ENCODE results near the gene COPZ2.
"Not testable (repeated sequence)": the region's sequence is repeated elsewhere in the genome, so short reads cannot be mapped to it uniquely, and the experiment has no call there.

Gene COPZ2

DNA sequence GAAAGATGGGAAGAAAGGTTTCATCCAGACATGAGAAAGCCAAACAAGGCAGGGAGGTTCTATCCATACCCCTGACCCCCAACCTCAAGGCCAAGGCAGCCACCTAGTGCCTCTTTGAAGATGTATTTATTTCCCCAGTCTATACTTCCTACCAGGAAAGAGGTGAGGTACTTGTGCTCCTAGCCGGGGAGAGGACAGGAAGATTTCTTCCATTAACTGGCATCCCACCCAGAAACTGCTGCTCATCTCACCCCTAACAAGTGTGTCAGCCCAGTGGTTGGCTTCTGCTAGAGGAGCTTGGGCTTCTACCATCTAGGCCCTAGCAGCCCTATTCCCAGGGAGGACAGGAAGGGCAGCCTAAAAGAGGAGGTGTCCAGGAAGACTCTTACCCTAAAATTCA is 8.9 kb downstream of the COPZ2 start:
- DNase-seq, result no peak

DNA sequence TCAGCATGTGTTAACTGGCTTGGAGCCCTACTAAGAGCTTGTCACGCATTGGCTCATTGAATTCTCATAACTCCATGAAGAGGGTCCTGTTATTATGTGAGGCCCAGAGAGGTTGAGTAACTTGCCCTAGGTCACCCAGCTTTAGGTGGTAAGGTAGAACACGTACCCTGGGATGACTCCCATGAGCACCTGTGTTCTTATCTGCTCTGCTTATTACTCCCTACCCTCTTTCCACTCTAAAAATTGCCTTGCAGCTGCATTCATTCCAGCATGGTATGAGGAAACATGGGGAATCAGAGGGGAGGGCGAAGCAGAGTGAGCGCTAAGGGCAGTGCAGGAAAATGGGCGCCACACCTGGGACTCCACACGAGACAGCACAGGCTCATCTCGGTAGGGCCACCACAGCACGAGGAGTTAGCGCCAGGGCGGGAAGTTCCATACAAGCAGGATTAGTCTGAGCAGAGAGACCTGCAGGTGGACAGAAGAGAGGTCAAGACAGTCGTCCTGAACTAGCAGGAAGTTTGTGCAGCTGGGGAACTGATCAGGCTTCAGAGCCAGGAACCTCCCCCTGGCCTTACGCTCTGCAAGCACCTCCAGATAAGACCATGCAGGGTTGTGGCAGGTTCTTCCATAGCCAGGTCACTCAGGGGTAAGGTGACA is 10.1 kb downstream of the COPZ2 start:
- no peak for DNase-seq

DNA sequence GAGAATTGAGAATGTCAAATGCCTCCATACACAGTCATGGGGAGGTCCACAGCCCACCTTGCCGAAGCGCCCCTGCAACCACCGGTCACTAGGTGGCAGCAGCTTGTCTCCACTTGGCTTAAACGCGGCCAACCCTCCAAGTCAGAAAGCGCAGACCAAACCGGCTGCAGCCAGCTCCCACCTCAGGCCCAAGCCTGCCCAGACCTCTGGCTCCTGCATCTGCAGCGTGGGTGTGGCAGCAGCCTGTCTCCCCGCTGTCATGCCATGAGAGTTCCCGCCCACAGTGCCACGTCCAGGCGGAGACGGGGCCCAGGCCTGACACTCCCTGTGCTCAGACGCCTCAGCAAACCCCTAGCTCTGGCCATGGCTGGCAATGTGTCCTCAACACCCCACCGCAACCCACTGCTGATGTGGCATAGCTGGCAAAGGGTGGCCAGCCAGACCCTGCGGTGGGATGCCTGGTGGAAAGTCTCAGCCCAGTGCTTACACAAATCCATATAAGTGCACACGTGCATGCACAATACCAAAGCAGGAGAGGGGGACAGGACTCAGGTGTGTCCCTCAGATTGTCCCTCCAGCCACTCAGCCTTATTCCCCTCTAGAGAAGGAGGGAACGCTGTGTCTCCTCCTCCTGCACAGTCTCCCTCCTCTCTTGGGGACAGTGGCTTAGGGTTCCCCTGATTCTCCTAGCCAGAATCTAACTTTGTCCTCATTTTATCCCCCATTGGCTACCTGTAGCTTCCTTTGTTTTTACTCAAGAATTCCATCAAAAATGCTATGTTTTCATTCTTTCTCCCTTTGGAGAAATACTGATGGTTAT is 10.9 kb downstream of the COPZ2 start:
- DNase-seq, result peak; percentile 69 to 87 (median 81)

DNA sequence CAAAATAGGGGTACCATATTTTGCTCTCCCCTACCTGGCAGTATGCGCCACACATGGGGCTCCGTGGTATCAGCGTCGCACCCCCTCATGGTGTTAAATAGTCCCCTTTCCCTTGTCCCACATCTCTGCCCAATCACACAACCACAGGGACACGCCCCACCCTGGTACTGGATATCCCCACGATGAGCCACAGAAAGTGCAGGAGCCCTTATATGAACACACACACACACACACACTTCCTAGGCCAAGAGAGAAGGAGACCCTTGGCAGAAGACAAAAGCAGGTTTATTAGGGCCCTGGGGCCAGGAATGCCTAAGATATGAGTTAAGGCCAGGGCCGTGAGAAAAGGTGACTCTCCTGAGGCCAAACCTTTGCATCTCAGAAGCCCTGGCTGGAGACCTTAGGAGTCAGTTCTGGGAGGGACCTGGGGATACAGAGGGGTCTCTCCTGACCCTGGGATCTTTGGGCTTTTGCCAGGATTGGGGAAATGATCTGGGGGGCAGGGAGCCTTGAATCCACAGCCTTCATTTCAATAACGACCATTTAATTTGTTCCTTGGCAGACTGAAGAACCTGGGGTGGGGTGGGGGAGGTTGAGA is 11.6 kb downstream of the COPZ2 start:
- no peak for DNase-seq

DNA sequence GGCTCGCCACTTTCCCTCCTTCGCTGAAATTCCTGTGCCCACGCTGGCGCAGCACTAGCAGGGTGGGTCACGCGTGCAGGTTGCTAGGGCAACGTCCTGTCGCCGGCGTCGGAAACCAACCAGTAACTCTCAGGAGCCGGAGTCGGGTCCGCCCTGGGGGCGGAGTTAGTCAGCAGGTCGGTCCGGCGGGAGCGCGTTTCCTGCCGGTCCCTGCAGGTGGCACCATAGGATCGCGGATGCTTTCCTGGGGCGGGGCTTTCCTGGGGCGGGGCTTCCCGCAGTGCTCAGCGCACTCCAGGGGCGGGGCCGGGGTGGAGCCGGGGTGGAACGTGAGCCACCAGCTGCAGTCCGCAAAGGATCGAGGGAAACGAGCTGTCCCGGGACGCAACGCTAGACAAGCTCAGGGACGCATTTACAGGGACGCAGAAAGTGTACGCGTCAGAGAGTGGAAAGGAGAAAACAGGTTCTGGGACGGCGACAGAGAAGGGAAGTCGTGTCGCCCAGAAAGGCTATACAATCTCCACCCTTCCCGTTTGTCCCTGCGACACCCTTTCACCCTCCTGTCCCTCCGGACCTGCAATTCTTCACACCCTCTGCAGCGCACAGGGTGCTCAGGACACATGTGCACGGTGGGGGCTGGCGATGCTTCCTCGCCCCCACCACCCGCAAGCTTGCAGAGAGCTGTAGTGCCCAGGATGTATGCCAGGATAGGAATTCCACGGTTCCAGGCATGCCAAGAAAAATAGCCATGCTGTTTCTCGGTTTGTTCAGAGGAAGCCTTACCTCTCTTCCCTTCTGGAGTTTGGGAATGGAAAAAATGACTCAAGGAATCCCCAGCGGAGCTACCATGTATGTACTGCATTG is 12.3 kb downstream of the COPZ2 start:
- peak; percentile 99 for DNase-seq

DNA sequence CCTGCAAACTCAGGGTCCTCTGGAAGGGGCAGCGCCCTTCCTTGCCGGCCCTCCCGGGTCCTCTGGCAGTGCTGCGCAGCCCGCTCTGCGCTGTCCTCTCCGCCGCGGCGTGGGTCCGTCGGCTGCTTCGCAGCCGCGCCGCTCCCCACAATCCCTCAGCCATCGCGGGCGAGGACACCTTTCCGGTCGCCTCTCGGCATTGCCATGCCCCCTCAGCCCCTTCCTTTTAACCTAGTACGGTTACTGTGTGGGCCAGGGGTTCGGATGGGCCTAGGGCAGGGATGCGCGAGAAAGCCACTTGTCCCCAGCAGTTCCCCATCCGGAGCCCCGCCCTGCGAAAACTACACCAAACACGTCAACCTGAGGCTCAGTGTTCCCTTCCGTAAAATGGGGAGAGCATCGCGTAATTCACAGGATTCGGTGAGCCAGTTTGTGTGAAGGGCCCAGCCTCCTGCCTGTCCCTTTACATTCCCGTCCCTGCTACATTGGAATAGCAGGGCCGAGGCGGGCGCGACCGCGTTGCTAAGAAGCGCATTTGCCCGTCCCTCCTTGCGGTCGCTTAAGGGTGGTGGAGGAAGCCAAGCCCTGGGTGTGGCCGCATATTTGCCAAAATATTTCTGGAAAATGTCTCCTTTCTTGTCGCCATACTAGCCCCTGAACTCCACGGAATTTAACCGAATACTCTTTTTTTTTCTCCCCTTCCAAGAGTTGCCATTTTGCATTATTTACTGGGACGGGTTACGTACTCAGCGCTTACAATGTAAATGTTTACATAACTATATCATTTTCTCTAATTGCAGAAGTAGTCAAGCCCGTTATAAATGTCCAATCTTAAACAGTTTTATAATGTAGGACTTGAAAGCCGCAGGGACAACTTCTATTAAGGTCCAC is 13.2 kb downstream of the COPZ2 start:
- peak; percentile 44 to 62 (median 47) for DNase-seq

DNA sequence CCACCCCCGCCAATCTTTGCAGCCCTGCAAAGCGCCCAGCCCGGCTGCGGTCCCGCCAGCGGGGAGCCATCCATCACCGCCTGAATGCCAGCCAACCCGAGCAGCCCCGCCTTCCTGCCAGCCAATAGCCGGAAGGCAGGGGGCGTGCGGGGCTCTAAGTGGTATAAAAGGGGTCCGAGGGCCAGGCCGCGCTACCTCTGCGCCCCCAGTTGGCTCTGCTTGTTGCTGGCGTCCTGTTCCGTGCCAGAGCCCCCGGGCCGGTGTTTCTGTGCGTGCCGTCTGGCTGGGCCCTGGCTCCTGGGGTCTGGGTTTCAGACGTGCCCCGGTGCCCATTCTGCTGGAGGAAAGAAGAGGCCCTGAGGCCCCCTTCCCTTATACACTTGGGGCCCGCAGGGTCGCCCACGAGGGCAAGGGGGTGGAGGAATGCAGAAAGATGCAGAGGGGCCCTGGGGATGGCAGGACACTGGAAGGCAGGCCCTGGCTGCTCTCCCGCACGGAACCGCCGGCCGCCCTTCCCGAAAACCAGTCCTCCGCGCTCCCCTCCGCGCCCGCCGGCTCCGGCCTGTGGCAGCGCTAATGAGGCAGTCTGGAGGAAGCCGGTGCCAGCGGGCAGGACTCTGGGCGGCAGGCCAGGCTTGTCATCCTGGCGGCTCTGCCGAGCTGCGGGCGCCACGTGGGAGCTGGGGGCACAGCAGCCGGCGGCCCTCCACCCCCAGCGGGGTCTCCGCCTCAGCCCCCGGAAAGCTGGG is 14.0 kb downstream of the COPZ2 start:
- peak; percentile 74 to 90 (median 82) for DNase-seq

DNA sequence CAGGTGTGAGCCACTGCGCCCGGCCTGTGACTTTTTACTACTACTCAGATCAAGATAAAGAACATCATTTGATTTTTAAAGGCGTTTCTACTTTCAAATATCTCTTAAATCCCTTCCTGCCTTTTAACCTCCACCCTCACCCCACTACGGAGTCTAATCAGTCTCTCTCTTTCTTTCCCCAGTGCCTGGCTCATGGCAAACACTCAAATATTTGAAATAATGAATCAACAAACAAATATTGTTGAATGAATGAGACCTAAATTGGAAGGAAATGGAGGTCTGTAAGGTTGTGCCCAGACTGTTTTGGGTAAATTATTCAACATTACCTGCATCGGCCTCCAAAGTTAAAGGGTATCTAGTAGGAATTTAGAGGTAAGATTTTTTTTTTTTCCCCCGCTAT is 14.7 kb downstream of the COPZ2 start:
- DNase-seq, result no peak

DNA sequence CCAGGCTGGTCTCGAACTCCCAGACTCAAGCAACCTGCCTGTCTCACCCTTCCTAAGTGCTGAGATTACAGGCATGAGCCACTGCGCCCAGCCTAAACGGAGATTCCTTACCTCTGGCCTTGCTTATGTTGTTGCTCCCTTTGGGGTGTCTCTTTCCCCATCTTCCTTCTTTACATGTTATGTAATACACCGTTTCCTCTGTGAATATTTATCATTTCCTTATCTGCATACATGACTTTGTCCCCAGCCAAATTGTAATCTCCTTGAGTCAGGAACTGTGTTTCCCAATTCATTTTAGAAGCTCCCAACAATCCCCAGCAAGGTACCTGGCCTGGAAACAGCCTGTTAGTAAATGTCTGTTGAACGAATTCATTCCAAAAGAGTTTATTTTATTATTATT is 15.7 kb downstream of the COPZ2 start:
- peak in 3 of 4 experiments; percentile 40 to 63 (median 58) for DNase-seq

DNA sequence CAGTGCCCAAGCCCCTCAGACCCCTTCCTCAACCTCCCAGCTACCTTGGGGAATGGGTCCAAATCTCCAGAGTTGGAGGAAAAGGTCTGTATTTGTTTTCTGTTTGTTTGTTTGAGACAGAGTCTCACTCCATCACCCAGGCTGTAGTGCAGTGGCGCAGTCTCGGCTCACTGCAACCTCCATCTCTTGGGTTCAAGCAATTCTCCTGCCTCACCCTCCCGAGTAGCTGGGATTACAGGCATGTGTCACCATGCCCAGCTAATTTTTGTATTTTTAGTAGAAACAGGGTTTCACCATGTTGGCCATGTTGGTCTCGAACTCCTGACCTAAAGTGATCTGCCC is 19.8 kb downstream of the COPZ2 start:
- DNase-seq, result not testable (repeated sequence)

DNA sequence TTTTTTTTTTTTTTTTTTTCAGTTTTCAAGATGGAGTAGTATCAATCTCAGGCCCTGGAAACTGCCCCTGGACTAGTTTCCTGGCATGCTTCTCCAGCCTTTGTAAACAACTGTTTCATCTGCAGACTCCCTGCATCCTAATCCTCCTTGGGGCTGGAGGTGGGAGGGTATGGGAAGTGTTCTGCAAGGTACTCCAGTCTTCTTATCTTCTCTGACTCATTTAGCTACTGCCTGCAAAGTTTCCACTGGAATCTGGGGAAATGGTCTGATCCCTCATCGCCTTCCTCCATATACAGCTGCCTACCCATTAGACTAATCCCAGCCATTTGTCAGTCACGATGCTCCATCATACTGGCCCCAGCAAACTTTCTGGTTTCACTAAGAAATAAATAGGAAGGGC is 21.5 kb downstream of the COPZ2 start:
- DNase-seq, result no peak

DNA sequence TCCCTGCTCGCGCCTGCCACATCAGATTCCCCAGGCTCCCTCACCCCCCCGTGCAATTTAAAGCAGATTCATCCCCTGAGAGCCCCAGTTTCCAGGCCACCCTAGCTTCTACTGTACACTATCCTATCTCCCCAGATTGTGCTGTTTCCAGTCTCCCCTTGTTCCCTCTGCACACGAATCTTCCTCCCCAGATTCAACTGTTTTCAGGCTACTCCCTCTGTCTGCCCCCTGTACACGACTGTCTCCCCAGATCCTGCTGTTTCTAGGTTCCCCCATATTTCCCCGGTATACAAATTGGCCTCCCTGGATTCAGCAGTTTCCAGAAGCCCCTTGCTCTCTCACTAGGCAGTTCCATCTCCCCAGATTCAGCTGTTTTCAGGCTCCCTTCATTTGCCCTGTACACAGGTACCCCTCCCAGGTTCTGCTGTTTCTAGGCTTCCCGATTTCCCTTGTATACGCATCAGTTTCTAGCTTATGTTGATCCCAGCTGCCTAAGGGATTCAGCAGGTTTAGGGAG is 22.9 kb downstream of the COPZ2 start:
- DNase-seq, result no peak

DNA sequence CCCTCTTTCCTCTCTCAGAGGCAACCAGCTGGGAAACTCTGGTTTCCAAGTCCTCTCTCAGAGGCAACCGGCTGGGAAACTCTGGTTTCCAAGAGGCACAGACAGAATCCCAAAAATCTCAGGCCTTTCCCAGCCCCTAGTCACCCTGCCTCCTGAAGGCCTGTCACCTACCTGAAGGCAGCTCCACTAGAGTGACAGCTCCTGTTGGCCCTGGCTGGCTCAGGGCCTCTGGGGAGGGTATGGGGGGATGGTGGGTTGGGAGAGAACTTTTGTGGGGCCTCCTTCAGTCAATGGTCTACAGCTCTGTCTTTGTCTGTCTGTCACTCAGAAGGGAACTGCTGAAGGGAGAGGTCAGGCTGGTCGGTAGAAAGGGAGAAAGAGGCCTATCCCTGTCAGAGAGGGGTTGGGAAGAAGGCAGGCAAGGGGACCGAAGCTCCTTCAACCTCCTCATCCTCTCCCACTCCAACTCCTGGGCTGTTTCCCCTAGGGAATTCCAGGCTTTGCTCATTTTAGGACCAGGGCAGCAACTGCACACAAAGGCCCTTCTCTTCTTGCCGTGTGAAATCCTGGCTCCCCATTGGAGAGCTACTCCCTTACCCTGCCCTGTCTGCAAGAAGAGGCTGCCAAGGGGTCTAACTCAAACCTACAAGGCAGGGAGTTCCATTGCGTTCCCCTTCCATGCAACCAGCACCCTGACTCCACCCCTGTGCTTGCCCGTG is 23.6 kb downstream of the COPZ2 start:
- no peak for DNase-seq

DNA sequence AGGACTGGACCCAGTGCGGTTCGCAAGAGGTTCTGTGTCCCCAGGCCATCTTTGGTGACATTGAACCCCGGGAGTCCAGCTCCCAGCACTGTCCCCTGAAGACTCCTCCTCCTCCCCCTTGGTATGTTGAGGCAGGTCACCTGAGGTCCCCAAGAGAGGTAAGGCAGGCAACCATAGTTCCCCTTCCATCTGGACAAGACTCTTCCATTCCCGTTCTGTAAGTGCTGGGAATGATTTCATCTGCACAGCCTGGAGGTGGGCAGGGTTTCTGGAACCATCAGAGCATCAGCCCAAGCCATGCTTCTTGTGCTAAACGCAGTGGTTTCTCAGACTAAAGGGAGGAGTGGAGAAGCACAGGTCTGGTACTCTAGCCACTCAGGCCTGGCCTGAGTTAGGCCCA is 24.9 kb downstream of the COPZ2 start:
- no peak for DNase-seq

DNA sequence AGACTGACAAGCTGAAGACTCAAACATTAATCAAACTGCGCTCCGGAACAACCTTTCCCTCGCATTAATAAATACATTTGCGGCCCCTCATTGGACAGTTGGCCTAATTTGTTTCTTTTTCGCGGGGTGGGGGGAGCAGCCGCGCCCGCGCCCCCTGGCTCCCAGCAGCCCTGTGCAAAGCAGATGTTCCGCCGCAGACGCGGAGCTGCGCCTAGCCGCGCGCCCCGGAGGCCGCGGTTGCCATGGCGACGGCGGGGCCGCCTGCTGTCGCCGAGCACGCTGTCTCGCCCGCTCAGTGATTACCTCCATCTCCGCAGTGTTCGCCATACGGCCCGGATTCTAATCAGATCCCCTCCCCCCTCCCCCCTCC is 25.5 kb downstream of the COPZ2 start:
- peak in 3 of 4 experiments; percentile 46 to 73 (median 69) for DNase-seq

DNA sequence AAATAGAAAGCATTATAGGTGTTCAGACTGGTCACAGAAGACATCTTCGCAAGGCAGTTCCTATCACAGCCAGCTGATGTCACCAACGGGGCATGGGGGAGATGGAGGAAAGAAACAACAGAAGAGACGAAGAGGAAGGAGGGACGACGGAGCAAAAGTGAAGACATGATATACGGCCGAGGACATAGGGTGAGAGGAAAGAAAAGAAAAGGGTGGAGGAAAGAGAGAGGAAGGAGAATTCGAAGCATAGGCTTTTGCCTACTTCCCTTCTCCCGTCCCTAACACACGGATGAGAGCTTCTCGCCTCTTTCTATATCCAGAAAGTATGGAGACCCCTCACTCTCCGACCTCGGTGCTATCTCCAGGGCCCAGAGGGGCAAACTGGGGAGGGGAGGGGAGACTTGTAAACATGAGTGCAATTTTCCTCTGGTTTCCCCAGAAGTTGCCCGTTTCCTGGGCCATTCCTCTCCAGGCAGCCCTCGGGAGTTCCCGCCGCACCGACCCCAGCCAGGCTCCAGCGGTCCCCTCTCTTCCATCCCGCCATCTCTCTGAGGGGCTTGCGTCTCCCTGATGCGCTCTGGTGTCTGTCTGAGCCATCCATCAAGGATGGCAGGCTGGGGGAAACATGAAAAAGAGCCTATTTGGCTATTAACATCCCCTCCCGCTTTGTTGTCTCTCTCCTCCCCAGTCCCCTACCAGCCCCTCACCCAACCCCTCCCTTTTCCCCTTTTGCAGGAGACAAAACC is 26.0 kb downstream of the COPZ2 start:
- peak in 3 of 4 experiments; percentile 32 to 47 (median 46) for DNase-seq

DNA sequence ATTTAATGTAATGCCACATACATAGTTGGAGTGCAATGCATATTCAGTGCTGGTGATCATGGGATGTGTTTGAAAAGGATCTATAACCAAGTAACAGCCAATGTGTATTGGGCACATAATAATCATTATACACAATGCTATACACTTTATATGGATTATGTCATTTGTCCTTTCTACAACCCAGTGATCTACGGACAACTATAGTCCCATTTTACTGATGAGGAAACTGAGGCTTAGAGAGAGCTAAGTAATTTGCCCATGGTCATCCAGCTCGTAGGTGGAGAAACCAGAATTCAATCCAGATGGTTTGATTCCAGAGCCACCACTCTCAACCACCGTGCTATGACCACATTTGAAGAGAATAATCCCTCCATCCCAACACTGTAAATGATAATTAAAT is 27.4 kb downstream of the COPZ2 start:
- no peak for DNase-seq

DNA sequence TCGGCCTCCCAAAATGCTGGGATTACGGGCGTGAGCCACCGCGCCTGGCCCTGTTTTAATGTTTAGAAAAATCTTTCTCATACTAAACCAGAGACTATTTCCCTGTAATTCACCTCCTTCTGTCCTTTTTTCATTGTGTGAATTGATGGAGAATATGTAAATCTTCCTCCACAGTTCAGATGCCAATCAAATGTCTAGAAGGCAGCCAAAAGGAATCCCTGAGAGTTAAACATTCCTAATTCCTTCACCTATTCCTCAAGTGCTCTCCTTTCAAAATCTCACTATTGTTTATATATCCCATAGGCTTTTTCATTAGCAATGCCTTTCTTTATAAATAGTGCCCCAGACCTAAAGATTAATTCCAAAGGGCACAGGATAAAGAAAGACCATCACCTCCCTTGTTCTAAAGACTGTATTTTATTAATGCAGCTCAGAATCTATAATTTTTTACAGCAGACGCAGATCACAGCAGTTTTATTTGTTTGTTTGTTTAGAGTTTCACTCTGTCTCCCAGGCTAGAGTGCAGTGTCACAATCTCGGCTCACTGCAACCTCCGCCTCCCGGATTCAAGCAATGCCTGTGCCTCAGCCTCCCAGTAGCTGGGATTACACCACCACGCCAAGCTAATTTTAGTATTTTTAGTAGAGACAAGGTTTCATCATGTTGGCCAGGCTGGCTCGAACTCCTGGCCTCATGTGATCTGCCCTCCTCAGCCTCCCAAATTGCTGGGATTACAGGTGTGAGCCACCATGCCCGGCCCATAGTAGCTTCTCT is 30.5 kb downstream of the COPZ2 start:
- peak; percentile 43 to 77 (median 66) for DNase-seq

DNA sequence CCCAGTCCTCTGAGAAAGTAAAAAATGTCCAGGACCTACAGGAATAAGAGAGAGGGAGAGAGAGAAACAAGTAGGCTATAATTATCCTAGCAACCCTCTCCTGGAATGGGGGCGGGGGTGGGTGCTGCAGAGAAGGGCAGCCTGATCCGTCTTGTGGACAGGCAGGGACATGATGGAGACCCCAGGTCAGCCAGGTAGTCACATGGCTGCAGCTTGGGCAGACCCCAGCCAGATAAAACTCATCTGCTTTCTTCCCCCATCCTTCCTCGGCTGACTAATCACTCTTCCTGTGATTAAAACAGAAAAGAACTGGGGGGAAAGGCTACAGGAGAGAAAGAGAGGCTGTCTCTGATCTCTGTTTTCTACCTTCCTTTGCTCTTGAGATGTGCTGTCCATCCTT is 32.6 kb downstream of the COPZ2 start:
- no peak for DNase-seq
